Measurements from ENCODE around the gene PLEKHM2.

PLEKHM2 gene

GRCh38 chr1:15762546-15762945, 78.4 kb downstream of the PLEKHM2 start:
- DNase-seq, result no peak

- no peak for DNase-seq
Measured at GRCh38 chr1:15764269-15764764, 80.2 kb downstream of the PLEKHM2 start.

- no peak for DNase-seq
Measured at GRCh38 chr1:15764890-15765289, 80.8 kb downstream of the PLEKHM2 start.

GRCh38 chr1:15765495-15766194, 81.5 kb downstream of the PLEKHM2 start:
- DNase-seq, result no peak

GRCh38 chr1:15767941-15768340, 83.8 kb downstream of the PLEKHM2 start:
- DNase-seq, result no peak

GRCh38 chr1:15768388-15768787, 84.3 kb downstream of the PLEKHM2 start:
- DNase-seq, result no peak

- no peak for DNase-seq
Measured at GRCh38 chr1:15770313-15770962, 86.3 kb downstream of the PLEKHM2 start.

- DNase-seq, result no peak
Measured at GRCh38 chr1:15771836-15772515, 87.9 kb downstream of the PLEKHM2 start.

- no peak for DNase-seq
Measured at GRCh38 chr1:15775706-15776105, 91.6 kb downstream of the PLEKHM2 start.

GRCh38 chr1:15777909-15778707, 94.0 kb downstream of the PLEKHM2 start:
- DNase-seq, result no peak
